ENCODE data around the gene POLR3A. TPM values are rescaled to one million over a fixed set of nuclear protein-coding genes. Genes with fewer than 3 reads are reported as not detected.
A peak's percentile ranks its signal among the peaks of the same experiment; 100 is the strongest.

POLR3A gene
- total and polyA plus RNA-seq, 2 of the 13 experiments (the other 11 are each of a cell fraction or from before 2014, with no cell fraction given) = 13.6 to 19.2 TPM

GRCh38 chr10:77989081-77989724, 40.1 kb downstream of the POLR3A start (continued):
- TF ChIP-seq MYC (CRISPR knock-in tag; IDR thresholded peaks at IDR 0.05; ENCODE audit: borderline replicate concordance) (peak; percentile 64; the same call in 1 of the 2 replicates), TP53 (CRISPR knock-in tag; conservative IDR thresholded peaks at IDR 0.05) (no peak), ZNF670 (CRISPR knock-in tag; IDR thresholded peaks at IDR 0.05; ENCODE audit: borderline replicate concordance) (peak; percentile 81; the same call in 1 of the 2 replicates), ZNF414 (CRISPR knock-in tag; IDR thresholded peaks at IDR 0.05) (no peak), SOX6 (IDR thresholded peaks at IDR 0.05) (no peak), SOX6 (CRISPR knock-in tag; IDR thresholded peaks at IDR 0.05) (peak; percentile 82), ZNF841 (CRISPR knock-in tag; IDR thresholded peaks at IDR 0.05; ENCODE audit: borderline replicate concordance) (no peak), IKZF5 (CRISPR knock-in tag; IDR thresholded peaks at IDR 0.05) (peak; percentile 48; the same call in 1 of the 2 replicates), ZNF207 (IDR thresholded peaks at IDR 0.05; ENCODE audit: borderline replicate concordance) (no peak), ZIK1 (CRISPR knock-in tag; IDR thresholded peaks at IDR 0.05; ENCODE audit: borderline replicate concordance, low read depth) (0 out of 2 replicates have a peak, but pooled peaks have one; percentile 21), ATM (IDR thresholded peaks at IDR 0.05; ENCODE audit: borderline replicate concordance) (no peak), MEF2D (CRISPR knock-in tag; IDR thresholded peaks at IDR 0.05) (peak; percentile 92), ZNF441 (CRISPR knock-in tag; IDR thresholded peaks at IDR 0.05; ENCODE audit: borderline replicate concordance) (0 out of 2 replicates have a peak, but pooled peaks have one; percentile 50), MEIS2 (CRISPR knock-in tag; IDR thresholded peaks at IDR 0.05) (peak; percentile 84), EP300 (IDR thresholded peaks at IDR 0.05; ENCODE audit: low read depth in 2 of 2, low read length in 2 of 2) (0 out of 4 replicates have a peak, but pooled peaks of 1 of the 2 experiments have one; percentile 57), EP300 (CRISPR knock-in tag; IDR thresholded peaks at IDR 0.05; ENCODE audit: borderline replicate concordance) (no peak; the same call in none of the 2 replicates), CHD2 (IDR thresholded peaks at IDR 0.05; ENCODE audit: low read depth, low read length) (no peak), HNF1B (CRISPR knock-in tag; IDR thresholded peaks at IDR 0.05) (peak; percentile 72; the same call in 1 of the 2 replicates), ARID3A (IDR thresholded peaks at IDR 0.05; ENCODE audit: low read depth, low read length) (peak; percentile 57; the same call in 1 of the 2 replicates), ATRX (CRISPR knock-in tag; IDR thresholded peaks at IDR 0.05; ENCODE audit: borderline replicate concordance) (no peak), ZMYM4 (CRISPR knock-in tag; IDR thresholded peaks at IDR 0.05) (peak; percentile 72), KAT2B (IDR thresholded peaks at IDR 0.05; ENCODE audit: borderline replicate concordance, low read depth, low read length) (no peak), ZNF501 (CRISPR knock-in tag; IDR thresholded peaks at IDR 0.05) (peak; percentile 85), XRCC5 (optimal IDR thresholded peaks at IDR 0.05; ENCODE audit: low read length) (peak; percentile 68), FOXM1 (CRISPR knock-in tag; IDR thresholded peaks at IDR 0.05) (no peak), HNF4A (CRISPR knock-in tag; IDR thresholded peaks at IDR 0.05) (peak; percentile 96), CENPT (CRISPR knock-in tag; IDR thresholded peaks at IDR 0.05; ENCODE audit: low read depth) (no peak)
